Panc1 (cell line): ENCODE results near the gene NPW. TPM values are rescaled to one million over a fixed set of nuclear protein-coding genes. Genes with fewer than 3 reads are reported as not detected.
A peak's percentile ranks its signal among the peaks of the same experiment; 100 is the strongest.

Experiments used
- ATAC-seq: fragments of 200-7000 bp; cut with Tn5 transposase; 2 replicates; pipeline ENCODE4 v1.9.1; 2020; ENCODE audit warnings: mild to moderate bottlenecking, moderate library complexity
- BruUV-seq: library from RNA; stranded (reverse); fragments of 400-500 nt; replicated peaks from 2 replicates; lab custom pipeline; 2021; lab: Mats Ljungman, UMichigan
- CTCF ChIA-PET: fragments of 300-600 bp; sonication (Branson Sonifier 250); formaldehyde crosslinking; loops from one replicate; lab custom pipeline; 2022; ENCODE audit warnings: antibody characterized with exemption; lab: Charles Lee
- POLR2A ChIA-PET: fragments of 300-600 bp; sonication (Branson Sonifier 250); formaldehyde crosslinking; loops from one replicate; lab custom pipeline; 2022; ENCODE audit warnings: antibody characterized with exemption; lab: Charles Lee
- DNase-seq: peaks from one replicate; pipeline ENCODE4 v3.0.0-alpha.2; 2010; ENCODE audit warnings: low read depth, low spot score
- H3K27ac ChIP-seq: 2 replicates; pipeline ENCODE4 v1.5.1; 2011; ENCODE audit warnings: mild to moderate bottlenecking, low read length, inconsistent platforms
- H3K27me3 ChIP-seq: fragments of 200-500 bp; sonication (Bioruptor generic); 2 replicates; pipeline ENCODE4 v1.6.0; 2014; ENCODE audit warnings: low read length, inconsistent platforms; ENCODE audit not compliant: control insufficient read depth, insufficient read depth
- H3K36me3 ChIP-seq: fragments of 200-500 bp; sonication (Bioruptor generic); 2 replicates; pipeline ENCODE4 v1.5.1; 2014; ENCODE audit warnings: inconsistent platforms, mild to moderate bottlenecking, low read length, moderate library complexity; ENCODE audit not compliant: control insufficient read depth, insufficient read depth
- H3K4me1 ChIP-seq: 2 replicates; pipeline ENCODE4 v1.5.1; 2011; ENCODE audit warnings: inconsistent platforms, mild to moderate bottlenecking, low read length, moderate library complexity; ENCODE audit not compliant: control insufficient read depth, insufficient read depth
- H3K4me3 ChIP-seq, 2 experiments: 2 replicates each; pipeline ENCODE4 v1.5.1; 2011 to 2012; ENCODE audit warnings: low read depth in 2 of 2, low read length in 2 of 2, mild to moderate bottlenecking in 2 of 2, inconsistent platforms in 1 of 2, moderate library complexity in 1 of 2
- H3K9me3 ChIP-seq: fragments of 200-500 bp; sonication (Bioruptor generic); 2 replicates; pipeline ENCODE4 v1.5.1; 2014; ENCODE audit warnings: low read depth, mild to moderate bottlenecking, inconsistent platforms, low read length, moderate library complexity; ENCODE audit not compliant: control insufficient read depth, insufficient read depth
- CTCF ChIP-seq: fragments of 450-650 bp; IDR thresholded peaks from 2 replicates; pipeline ENCODE4 v1.5.1; 2017; ENCODE audit warnings: mild to moderate bottlenecking
- POLR2AphosphoS5 ChIP-seq: IDR thresholded peaks from 2 replicates; pipeline ENCODE4 v1.6.1; 2012; ENCODE audit warnings: mild to moderate bottlenecking, low read depth, low read length, moderate library complexity
- REST ChIP-seq, 2 experiments: IDR thresholded peaks; 2 replicates each; pipeline ENCODE4 v1.6.1; 2011 to 2012; ENCODE audit warnings: low read depth in 2 of 2, control low read depth in 1 of 2, low read length in 1 of 2, mild to moderate bottlenecking in 1 of 2, moderate library complexity in 1 of 2; ENCODE audit not compliant: insufficient read depth in 1 of 2
- SIN3A ChIP-seq: IDR thresholded peaks from 2 replicates; pipeline ENCODE4 v1.6.1; 2012; ENCODE audit warnings: low read depth, mild to moderate bottlenecking, low read length, moderate library complexity, borderline replicate concordance; ENCODE audit not compliant: insufficient read depth
- TCF7L2 ChIP-seq: IDR thresholded peaks from 2 replicates; pipeline ENCODE4 v1.6.1; 2011; ENCODE audit warnings: mild to moderate bottlenecking, low read depth, low read length, inconsistent platforms
- in situ Hi-C: cut with HindIII; loops from 2 replicates; pipeline ENCODE4 v1.10.0; 2016; ENCODE audit warnings: low sequenced_read_pairs, low pct_unique_long_range_greater_than_20kb
- intact Hi-C: fragments of 100-400 bp; cut with micrococcal nuclease; formaldehyde crosslinking; loops from one replicate; pipeline ENCODE4 v1.10.0; 2022; ENCODE audit not compliant: unreplicated experiment
- total RNA-seq: library from RNA; stranded (reverse); gene quantifications from one replicate; pipeline ENCODE4 v1.2.1, GENCODE V29; 2021; ENCODE audit not compliant: unreplicated experiment

Gene NPW
- total RNA-seq, 1 experiment from 2014 or later, result 15.3 TPM

GRCh38 chr16:2008009-2008526, 11.5 kb upstream of the NPW start:
- no peaks in the 10 kb centered on the region; the same call in 1 of the 2 replicates for H3K36me3 ChIP-seq
- ChIA-PET POLR2A (interaction anchor here (0.6 kb wide), 2 partner anchors 13 to 48 kb away, joined by 3 to 6 read pairs; no protein-coding TSS in a partner anchor), CTCF (no interaction called here)
- TSS peak; percentile 95 for BruUV-seq
- in situ Hi-C loops (no loop called here), intact Hi-C loops (no loop called here)
- peak overlapping the region; percentile 85 to 94 for H3K4me3 ChIP-seq
- H3K4me1 ChIP-seq, result peaks cover 47% of the 10 kb centered on the region
- no peak for ATAC-seq
- no peaks in the 10 kb centered on the region for H3K27me3 ChIP-seq
- peak overlapping the region; percentile 91 for H3K27ac ChIP-seq
- no peak for DNase-seq
- H3K9me3 ChIP-seq, result no peaks in the 10 kb centered on the region
- TF ChIP-seq REST (IDR thresholded peaks at IDR 0.05; ENCODE audit: insufficient read depth in 1 of 2, low read depth in 2 of 2, low read length in 1 of 2) (no peak), POLR2AphosphoS5 (no peak), TCF7L2 (no peak), SIN3A (no peak), CTCF (no peak)

- DNase-seq, result no peak
- Histone ChIP-seq H3K4me3 (peak overlapping the region; percentile 85 to 94), H3K9me3 (no peaks in the 10 kb centered on the region), H3K27me3 (no peaks in the 10 kb centered on the region), H3K4me1 (peaks cover 47% of the 10 kb centered on the region), H3K36me3 (no peaks in the 10 kb centered on the region; the same call in 1 of the 2 replicates), H3K27ac (peak overlapping the region; percentile 91)
- no peak for TF ChIP-seq POLR2AphosphoS5
- no peak for TF ChIP-seq CTCF
- no peak for TF ChIP-seq SIN3A
- no peak for TF ChIP-seq REST (IDR thresholded peaks at IDR 0.05; ENCODE audit: insufficient read depth in 1 of 2, low read depth in 2 of 2, low read length in 1 of 2)
- TF ChIP-seq TCF7L2, result no peak
- BruUV-seq, result no TSS peak
- intact Hi-C loops (no loop called here), in situ Hi-C loops (no loop called here)
- CTCF ChIA-PET, result no interaction called here
- POLR2A ChIA-PET, result interaction anchor here (0.6 kb wide), 1 partner anchor 12 kb away, joined by 3 read pairs; no protein-coding TSS in a partner anchor
- no peak for ATAC-seq
Measured at GRCh38 chr16:2008631-2009163, 10.9 kb upstream of the NPW start.
